ENCODE measurements around the gene SPOCK1.
A peak's percentile ranks its signal among the peaks of the same experiment; 100 is the strongest.
"Not testable (repeated sequence)": the region's sequence is repeated elsewhere in the genome, so short reads cannot be mapped to it uniquely, and the experiment has no call there.

The SPOCK1 gene

DNA sequence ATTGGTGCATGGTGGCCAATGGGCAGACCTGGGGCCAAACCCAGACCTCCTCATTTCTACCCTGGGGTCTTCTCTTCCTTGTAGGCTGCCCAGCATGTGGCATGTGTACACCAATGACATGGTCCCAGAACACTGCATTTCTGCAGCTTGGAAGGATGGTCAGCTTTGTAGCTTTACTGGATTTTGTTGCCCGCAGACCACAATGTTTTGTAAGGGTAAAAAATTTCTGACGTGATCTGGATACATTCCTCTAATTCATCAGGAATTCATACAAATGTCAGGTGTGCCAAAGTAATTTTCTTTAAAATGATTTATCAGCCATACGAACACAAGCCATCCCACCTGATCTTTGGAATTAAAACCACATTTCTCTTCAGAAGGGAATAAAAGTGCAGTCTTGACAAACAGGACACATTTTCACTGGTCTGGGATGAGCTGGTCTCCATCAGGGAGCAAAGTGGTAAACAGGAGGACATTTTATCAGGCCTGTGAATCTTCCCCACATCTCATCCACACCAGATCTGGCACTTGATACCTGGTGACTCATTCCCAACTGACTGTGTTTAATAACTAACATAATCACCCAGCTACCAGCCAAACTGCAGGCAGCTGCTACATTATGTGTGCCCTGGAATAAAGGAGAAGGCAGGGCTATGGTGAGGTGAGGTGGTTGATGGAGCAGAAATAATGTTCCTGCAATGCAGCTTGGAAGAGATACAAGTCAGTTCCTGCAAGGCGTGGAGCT is 103.9 kb downstream of the SPOCK1 start:
- DNase-seq (ENCODE audit: low spot score): peak; percentile 80

GRCh38 chr5:137394380-137394779 is 104.7 kb downstream of the SPOCK1 start:
- DNase-seq (ENCODE audit: low spot score): no peak

DNA sequence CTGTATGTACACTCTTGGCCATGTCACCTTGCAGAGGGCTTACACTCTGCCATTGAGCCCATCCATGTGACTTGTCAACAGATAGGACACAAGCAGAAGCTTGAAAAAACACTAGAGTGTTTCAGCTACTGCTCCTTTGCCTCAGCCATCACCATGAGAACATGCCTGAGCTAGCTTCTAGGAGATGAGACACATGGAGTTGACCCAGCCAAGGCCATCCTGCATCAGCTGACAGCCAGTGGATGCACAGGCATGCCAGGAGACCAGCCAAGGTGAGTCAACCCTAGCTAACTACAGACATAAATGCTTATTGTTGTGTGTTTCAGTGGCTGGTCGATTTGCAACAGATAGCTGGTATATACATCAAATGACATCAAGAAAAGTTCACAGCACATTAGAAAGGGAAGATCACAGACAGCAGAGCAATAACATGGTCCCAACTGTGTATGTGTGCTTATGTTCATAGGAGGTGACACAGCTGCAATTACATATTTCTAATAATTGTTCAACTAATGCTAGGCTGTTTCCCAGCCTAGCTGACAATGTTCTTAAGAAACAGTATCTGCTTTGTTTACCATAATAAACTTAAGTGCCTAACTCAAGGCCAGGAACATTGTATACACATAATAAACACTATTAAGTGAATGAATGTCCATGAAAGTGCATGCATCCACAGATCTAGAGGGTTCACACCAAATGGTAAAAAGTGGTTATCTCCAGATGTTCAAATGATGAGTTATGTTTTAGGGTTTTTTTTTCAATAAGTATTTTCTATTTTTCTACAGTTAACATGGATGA is 105.7 kb downstream of the SPOCK1 start:
- no peak for DNase-seq (ENCODE audit: low spot score)

DNA sequence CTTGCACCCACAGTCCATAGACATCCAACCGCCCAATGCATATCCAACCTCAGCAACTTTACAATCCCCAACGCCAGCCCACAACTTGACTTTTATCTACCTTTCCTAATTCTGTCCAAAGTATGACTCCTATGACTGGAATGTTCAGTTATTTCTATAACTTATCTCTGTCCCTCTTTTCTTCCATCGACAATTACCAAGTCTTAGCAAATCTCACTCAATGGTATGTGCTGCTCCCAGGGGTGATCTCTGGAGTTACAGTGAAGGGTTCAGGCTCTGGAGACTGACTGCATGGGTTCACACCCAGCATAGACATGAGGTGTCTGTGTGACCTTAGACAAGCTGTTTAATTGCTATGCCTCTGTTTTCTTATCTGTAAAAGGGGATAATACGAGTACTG is 106.9 kb downstream of the SPOCK1 start:
- DNase-seq (ENCODE audit: low spot score): no peak

DNA sequence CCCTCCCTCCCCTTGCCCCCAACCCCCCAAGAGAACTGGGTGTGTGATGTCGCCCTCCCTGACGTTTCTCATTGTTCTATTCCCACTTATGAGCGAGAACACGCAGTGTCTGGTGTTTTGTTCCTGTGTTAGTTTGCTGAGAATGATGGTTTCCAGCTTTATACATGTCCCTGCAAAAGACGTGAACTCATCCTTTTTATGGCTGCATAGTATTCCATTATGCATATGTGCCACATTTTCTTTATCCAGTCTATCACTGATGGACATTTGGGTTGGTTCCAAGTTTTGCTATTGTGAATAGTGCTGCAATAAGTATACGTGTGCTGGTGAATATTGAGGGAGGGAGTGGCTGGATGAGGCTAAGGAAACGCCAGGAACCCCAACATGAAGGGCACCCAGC is 108.1 kb downstream of the SPOCK1 start:
- DNase-seq (ENCODE audit: low spot score): not testable (repeated sequence)

- DNase-seq (ENCODE audit: low spot score): peak; percentile 35
These were observed 110.1 kb downstream of the SPOCK1 start for GRCh38 chr5:137389042-137389441.

DNA sequence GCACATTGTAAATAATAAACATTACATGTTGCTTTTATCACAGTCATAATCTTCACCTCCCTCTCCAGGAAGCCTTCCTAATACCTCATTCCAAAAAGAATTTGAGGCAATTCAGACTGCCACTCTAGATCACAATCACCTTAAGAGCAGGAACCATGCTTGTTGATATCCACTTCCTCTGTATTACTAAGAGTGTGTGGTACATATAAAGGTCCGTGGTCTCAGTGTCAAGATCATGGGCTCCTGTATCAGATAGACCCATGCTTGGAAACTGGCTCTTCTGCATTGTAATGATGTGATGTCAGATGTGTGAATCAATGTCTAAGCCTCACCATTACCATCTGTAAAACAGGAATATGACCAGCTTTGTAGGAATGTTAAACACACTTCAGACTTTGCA is 114.1 kb downstream of the SPOCK1 start:
- DNase-seq (ENCODE audit: low spot score): no peak

- peak; percentile 86 for DNase-seq (ENCODE audit: low spot score)
These were observed 115.2 kb downstream of the SPOCK1 start for GRCh38 chr5:137383909-137384308.

DNA sequence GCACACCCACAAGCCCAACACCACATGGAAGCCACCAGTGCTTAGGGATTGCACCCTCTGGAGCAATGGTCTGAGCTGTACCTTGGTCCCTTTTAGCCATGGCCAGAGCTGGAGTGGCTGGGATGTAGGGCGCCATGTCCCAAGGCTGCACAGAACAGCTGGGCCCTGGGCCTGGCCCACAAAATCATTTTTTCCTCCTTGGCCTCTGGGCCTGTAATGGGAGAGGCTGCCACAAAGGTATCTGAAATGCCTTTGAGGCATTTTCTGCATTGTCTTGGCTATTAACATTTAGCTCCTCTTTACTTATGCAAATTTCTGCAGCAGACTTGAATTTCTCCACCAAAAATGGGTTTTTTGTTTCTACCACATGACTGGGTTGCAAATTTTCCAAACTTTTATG is 117.6 kb downstream of the SPOCK1 start:
- no peak for DNase-seq (ENCODE audit: low spot score)

DNA sequence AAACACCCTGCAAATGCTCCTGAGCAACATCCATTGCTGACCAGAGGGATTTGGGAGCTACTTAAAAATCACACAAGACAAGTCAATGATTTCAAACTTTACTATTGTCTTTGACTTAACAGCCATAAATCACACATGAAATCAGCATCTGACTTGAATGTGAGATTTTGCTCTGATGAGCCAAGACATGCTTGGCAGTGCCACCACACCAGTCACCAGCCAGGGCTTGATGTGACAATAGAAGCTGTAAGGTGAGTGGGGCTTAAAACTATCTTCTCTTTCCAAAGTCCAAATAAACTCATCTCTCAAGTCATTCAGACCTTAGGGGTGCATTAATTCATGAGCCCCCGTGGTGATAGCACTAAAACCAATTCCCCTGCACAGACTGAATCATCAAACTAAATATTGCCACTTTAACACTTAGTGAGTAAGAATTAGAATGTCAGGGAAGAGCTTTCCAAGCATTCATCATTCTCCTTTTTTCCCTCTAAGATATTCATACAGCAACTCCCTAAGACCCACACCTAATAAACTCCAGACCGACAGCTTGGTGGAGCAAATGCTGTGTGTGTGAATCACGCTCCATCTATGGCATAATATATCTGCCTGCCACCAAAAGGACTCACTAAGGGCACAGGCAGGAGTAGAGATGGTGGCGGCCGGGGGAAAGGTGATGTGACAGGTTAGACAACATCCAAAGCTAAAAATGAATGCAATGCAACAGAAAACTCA is 119.4 kb downstream of the SPOCK1 start:
- no peak for DNase-seq (ENCODE audit: low spot score)

- no peak for DNase-seq (ENCODE audit: low spot score)
These were observed 123.2 kb downstream of the SPOCK1 start for GRCh38 chr5:137375741-137376526.

GRCh38 chr5:137374110-137374714 is 124.9 kb downstream of the SPOCK1 start:
- peak; percentile 81 for DNase-seq (ENCODE audit: low spot score)

DNA sequence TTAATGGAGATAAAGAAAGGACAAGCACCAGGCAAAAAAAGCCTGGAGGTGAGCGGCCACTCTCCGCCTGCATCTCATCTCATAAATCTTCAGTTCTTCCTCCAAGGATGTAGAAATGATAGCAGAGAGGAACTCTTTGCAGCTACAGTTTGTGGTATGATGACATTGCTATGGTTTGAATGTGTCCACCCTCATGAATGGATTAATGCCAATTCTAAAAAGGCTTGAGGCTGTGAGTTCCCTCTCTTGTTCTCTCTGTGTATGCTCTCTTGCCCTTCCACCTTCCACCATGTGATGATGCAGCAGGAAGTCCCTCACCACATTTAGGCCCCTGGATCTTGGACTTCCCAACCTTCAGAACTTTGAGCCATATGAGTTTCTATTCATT is 126.4 kb downstream of the SPOCK1 start:
- DNase-seq (ENCODE audit: low spot score): no peak

- no peak for DNase-seq (ENCODE audit: low spot score)
These were observed 126.9 kb downstream of the SPOCK1 start for GRCh38 chr5:137372016-137372772.

- DNase-seq (ENCODE audit: low spot score): no peak
These were observed 128.7 kb downstream of the SPOCK1 start for GRCh38 chr5:137370096-137371071.

DNA sequence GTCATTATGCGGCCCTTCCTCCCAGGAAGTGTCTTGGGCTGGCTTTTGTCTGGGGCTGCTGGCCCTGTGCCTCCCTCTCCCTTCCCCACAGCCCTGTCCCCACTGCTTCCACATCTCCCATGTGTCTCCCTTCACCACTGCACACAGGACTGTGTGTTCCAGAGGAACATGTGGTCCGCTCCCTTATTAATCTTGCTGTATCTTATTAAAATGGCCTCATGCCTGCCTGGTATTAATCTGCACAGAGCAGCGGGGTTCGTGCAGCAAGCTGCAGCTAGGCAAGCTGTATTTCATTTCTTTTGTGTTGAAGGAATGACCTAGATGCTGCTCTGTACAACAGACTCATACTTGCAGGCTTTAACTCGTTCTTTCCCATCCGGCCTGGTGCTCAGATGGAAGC is 130.5 kb downstream of the SPOCK1 start:
- DNase-seq (ENCODE audit: low spot score): no peak

DNA sequence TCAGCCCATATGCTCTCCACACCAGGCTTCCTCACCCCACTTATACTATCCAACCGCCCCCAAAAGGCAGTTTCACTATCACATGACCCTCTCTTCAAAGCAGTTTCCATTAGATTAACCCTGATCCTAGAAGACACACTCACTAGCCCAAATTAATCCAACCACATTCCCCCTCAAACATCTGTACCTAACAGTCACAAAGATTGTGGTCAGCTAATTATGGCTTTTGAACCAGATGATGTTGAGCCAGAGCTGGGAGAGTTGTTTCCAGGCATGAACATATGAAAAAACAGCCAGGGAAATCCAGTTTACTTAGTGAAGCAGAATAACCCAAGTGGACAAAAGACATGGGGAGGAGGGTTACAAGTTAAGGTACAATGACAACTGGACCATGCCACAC is 131.2 kb downstream of the SPOCK1 start:
- no peak for DNase-seq (ENCODE audit: low spot score)

GRCh38 chr5:137366526-137366925 is 132.6 kb downstream of the SPOCK1 start:
- DNase-seq (ENCODE audit: low spot score): no peak

- DNase-seq (ENCODE audit: low spot score): no peak
These were observed 133.8 kb downstream of the SPOCK1 start for GRCh38 chr5:137365126-137365865.
